SK-N-SH treated with all-trans-retinoic acid at 6 μM for 48 hours (cell line): ENCODE results near the gene CASS4.
A peak's percentile ranks its signal among the peaks of the same experiment; 100 is the strongest.

Experiments used
- BACH2 ChIP-seq: fragments of 250-450 bp; sonication (Bioruptor Pico); IDR thresholded peaks from 2 replicates; pipeline ENCODE4 v1.9.0; 2021; ENCODE audit warnings: mild to moderate bottlenecking, borderline replicate concordance
- CREB5 ChIP-seq: fragments of 250-450 bp; sonication (Bioruptor Pico); IDR thresholded peaks from 2 replicates; pipeline ENCODE4 v1.5.1; 2020; ENCODE audit warnings: low read depth, mild to moderate bottlenecking, moderate library complexity
- CSRNP3 ChIP-seq: fragments of 250-450 bp; sonication (Bioruptor Pico); IDR thresholded peaks from 2 replicates; pipeline ENCODE4 v1.5.1; 2021; ENCODE audit warnings: mild to moderate bottlenecking, moderate library complexity
- GLIS3 ChIP-seq: fragments of 250-450 bp; sonication (Bioruptor Pico); IDR thresholded peaks from 2 replicates; pipeline ENCODE4 v1.5.0; 2020; ENCODE audit warnings: mild to moderate bottlenecking, moderate library complexity
- ISL1 ChIP-seq: fragments of 250-450 bp; sonication (Bioruptor Pico); IDR thresholded peaks from 2 replicates; pipeline ENCODE4 v2.1.2; 2022; ENCODE audit warnings: mild to moderate bottlenecking, moderate library complexity
- PATZ1 ChIP-seq: fragments of 250-450 bp; sonication (Bioruptor Pico); IDR thresholded peaks from 2 replicates; pipeline ENCODE4 v1.8.0; 2020; ENCODE audit warnings: mild to moderate bottlenecking, moderate library complexity, borderline replicate concordance
- PPARA ChIP-seq: fragments of 250-450 bp; sonication (Bioruptor Pico); IDR thresholded peaks from 2 replicates; pipeline ENCODE4 v1.5.0; 2020; ENCODE audit warnings: mild to moderate bottlenecking, borderline replicate concordance
- RARB ChIP-seq: fragments of 250-450 bp; sonication (Bioruptor Pico); IDR thresholded peaks from 2 replicates; pipeline ENCODE4 v1.8.0; 2021; ENCODE audit warnings: mild to moderate bottlenecking, moderate library complexity
- TCF4 ChIP-seq: fragments of 250-450 bp; sonication (Bioruptor Pico); IDR thresholded peaks from 2 replicates; pipeline ENCODE4 v1.8.0; 2021; ENCODE audit warnings: mild to moderate bottlenecking, moderate library complexity, borderline replicate concordance
- TOX ChIP-seq: fragments of 250-450 bp; sonication (Bioruptor Pico); IDR thresholded peaks from 2 replicates; pipeline ENCODE4 v1.8.0; 2021; ENCODE audit warnings: mild to moderate bottlenecking, moderate library complexity, borderline replicate concordance
- TSHZ2 ChIP-seq: fragments of 250-450 bp; sonication (Bioruptor Pico); IDR thresholded peaks from 2 replicates; pipeline ENCODE4 v1.5.0; 2020; ENCODE audit warnings: mild to moderate bottlenecking, moderate library complexity
- ZFP3 ChIP-seq: fragments of 250-450 bp; sonication (Bioruptor Pico); IDR thresholded peaks from 2 replicates; pipeline ENCODE4 v1.5.0; 2020; ENCODE audit warnings: mild to moderate bottlenecking, moderate library complexity
- ZFP30 ChIP-seq: fragments of 450-650 bp; formaldehyde crosslinking; IDR thresholded peaks from 2 replicates; pipeline ENCODE4 v1.5.0; 2022; ENCODE audit warnings: mild to moderate bottlenecking, moderate library complexity
- ZNF70 ChIP-seq: fragments of 450-650 bp; formaldehyde crosslinking; IDR thresholded peaks from 2 replicates; pipeline ENCODE4 v1.5.0; 2020; ENCODE audit warnings: mild to moderate bottlenecking, moderate library complexity

- no peak for TF ChIP-seq PPARA
- no peak for TF ChIP-seq BACH2 (CRISPR knock-in tag)
- TF ChIP-seq TCF4 (CRISPR knock-in tag) = no peak
- no peak for TF ChIP-seq RARB (CRISPR knock-in tag)
- TF ChIP-seq CREB5 (CRISPR knock-in tag) = no peak
- peak; percentile 60; the same call in 1 of the 2 replicates for TF ChIP-seq ZNF70
- no peak for TF ChIP-seq TOX
- TF ChIP-seq ZFP3 (CRISPR knock-in tag) = no peak
- TF ChIP-seq PATZ1 (CRISPR knock-in tag) = no peak
- TF ChIP-seq TSHZ2 = 0 out of 2 replicates have a peak, but pooled peaks have one; percentile 55
- no peak for TF ChIP-seq GLIS3 (CRISPR knock-in tag)
- TF ChIP-seq ISL1 = no peak
- TF ChIP-seq ZFP30 = no peak
- TF ChIP-seq CSRNP3 = no peak
These were observed 19.8 kb upstream of the CASS4 start, which contains the start of the genes AURKA and CSTF1 for GRCh38 chr20:56392132-56392880.
